Astrocyte of the spinal cord (primary cell): ENCODE results near the gene KRTAP10-3.

Source experiments
- DNase-seq: peaks from one replicate; pipeline ENCODE4 v3.0.0; 2011; ENCODE audit warnings: low read depth, low spot score
- H3K4me3 ChIP-seq: 2 replicates; pipeline ENCODE4 v1.5.1; 2011; ENCODE audit warnings: low read depth, mild to moderate bottlenecking, low read length, moderate library complexity
- in situ Hi-C: cut with HindIII; loops from 2 replicates; pipeline ENCODE4 v1.10.0; 2017; ENCODE audit warnings: low sequenced_read_pairs
- TF ChIP-seq, protein P1 (sequence below): IDR thresholded peaks from 2 replicates; pipeline ENCODE4 v1.5.1; 2012; ENCODE audit warnings: low read depth, mild to moderate bottlenecking, low read length, inconsistent platforms

The KRTAP10-3 gene

DNA sequence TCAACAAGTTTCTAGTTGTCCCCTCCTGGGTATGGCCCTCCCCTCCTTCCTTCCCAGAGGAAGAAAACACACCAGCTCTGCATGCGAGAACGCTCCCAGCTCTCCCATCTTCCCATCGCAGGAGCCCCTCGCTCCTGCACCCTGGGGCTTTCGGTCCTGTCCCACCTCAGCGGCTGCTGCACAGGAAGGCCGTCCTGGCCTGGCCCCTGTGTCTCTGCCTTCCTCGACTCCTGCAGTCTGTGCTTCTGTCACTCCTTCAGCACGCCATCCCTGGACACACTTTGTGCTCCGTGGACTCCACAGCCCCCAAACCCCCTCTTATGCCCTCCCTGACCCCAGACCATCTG is 41.8 kb downstream of the KRTAP10-3 start:
- in situ Hi-C loops = no loop called here
- TF ChIP-seq, protein P1, sequence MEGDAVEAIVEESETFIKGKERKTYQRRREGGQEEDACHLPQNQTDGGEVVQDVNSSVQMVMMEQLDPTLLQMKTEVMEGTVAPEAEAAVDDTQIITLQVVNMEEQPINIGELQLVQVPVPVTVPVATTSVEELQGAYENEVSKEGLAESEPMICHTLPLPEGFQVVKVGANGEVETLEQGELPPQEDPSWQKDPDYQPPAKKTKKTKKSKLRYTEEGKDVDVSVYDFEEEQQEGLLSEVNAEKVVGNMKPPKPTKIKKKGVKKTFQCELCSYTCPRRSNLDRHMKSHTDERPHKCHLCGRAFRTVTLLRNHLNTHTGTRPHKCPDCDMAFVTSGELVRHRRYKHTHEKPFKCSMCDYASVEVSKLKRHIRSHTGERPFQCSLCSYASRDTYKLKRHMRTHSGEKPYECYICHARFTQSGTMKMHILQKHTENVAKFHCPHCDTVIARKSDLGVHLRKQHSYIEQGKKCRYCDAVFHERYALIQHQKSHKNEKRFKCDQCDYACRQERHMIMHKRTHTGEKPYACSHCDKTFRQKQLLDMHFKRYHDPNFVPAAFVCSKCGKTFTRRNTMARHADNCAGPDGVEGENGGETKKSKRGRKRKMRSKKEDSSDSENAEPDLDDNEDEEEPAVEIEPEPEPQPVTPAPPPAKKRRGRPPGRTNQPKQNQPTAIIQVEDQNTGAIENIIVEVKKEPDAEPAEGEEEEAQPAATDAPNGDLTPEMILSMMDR = no peak
- no peak for DNase-seq
- no peak overlapping the region for H3K4me3 ChIP-seq

DNA sequence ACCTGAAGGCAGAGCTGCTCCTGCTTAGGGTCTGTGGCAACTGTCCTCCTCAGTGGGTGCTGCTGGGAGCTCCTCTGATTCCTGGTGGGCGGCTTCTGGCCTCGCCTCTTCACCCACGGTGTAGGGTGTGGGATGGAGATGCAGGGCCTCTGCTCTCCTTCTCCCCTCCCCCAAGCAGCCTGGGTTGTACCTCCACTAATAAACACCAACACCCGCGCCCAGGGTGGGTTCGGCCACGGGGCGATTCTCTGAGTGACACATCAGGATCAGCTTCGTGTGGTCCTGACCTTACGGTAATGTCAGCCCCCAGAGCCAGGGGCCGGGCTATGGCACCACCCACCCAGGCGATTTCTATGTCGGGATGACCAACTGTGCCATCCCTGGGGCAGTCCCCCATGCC is 42.3 kb downstream of the KRTAP10-3 start:
- in situ Hi-C loops = no loop called here
- no peak overlapping the region for H3K4me3 ChIP-seq
- TF ChIP-seq, protein P1 = no peak
- no peak for DNase-seq

DNA sequence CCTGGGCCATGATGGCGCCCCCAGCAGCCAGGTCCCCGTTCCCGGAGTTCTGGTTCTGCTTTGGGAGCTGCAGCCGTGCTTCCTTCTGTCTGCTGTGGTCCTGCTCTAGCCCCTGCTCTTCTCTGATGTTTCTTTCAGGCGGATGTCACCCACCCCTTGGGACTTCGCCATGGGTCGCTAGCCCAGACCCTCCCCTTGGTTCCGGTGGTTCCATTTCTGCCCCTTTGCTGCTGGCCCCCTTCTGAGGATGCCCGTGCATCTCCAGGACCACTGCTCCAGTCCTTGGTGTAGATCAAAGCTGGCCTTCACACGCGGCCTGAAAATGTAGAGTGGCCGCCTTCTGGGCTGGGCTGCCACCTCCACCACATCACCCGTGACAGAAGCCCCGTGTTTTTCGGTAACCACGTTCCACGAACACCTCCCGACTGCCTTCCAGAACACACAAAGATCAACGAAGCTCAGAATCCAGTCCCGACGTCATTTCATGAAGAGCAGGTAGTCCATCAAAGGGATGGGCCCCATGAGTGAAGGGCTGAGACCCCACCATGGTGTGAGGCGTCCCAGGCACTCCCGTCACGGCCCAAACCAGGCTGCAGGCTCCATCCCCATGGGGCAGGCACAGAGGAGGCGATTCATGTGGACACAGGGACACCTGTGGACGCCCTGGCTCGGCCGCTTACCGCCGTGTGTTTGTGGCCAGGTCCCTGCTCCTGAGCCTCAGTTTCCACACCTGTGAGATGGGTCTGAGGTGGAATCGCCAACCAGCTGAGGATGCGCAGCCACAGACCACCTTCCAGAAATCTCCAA is 43.0 kb downstream of the KRTAP10-3 start:
- TF ChIP-seq, protein P1 = no peak
- in situ Hi-C loops = no loop called here
- H3K4me3 ChIP-seq = no peak overlapping the region
- DNase-seq = no peak

DNA sequence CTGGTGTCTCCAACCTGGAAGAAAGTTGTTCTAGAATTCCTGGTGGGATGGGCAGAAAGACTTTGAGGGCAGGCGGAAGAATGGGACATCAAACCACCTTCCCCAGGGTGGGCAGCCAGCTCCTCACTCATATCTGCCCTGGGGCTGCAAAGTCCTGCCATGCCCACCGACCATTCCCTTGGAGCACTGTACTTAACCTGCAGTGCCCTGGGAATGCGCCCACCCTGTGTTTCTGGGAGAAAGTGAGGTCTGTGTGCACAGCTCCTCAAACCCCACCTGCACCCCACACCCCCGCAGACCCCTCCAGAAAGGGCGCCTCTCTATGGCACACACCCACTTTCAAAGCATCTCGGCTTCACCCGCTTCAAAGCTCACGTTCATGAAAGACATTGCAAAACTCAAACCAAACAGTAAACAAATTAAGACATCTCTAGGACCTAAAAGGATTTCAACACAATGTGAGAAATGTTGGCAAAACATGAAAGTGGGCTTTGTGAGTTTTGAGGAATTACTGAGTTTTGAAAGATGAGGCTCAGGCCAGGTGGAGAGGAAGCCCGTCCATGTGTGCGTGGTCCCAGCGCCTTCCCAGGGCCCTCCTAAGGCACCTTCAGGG is 43.7 kb downstream of the KRTAP10-3 start:
- no peak for DNase-seq
- in situ Hi-C loops = no loop called here

DNA sequence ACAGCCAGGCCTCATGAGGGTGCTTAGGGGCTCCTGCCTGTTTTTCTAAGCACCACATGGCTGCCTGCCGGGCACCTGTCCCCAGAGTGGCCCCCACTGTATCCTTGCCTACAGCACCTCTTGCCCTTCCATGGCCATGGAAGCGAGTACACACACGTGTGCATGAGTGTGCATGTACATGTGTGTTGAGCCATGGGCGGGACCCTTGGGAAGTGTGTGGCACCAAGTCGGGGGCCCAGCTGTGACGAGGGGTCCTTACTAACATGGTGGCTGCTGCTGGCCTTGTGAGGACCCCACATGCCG is 44.4 kb downstream of the KRTAP10-3 start:
- no peak overlapping the region for H3K4me3 ChIP-seq
- in situ Hi-C loops = no loop called here
- DNase-seq = no peak
- TF ChIP-seq, protein P1 = no peak

More for the DNA sequence above, 43.7 kb downstream of the KRTAP10-3 start:
- H3K4me3 ChIP-seq = no peak overlapping the region
- TF ChIP-seq, protein P1 = no peak

DNA sequence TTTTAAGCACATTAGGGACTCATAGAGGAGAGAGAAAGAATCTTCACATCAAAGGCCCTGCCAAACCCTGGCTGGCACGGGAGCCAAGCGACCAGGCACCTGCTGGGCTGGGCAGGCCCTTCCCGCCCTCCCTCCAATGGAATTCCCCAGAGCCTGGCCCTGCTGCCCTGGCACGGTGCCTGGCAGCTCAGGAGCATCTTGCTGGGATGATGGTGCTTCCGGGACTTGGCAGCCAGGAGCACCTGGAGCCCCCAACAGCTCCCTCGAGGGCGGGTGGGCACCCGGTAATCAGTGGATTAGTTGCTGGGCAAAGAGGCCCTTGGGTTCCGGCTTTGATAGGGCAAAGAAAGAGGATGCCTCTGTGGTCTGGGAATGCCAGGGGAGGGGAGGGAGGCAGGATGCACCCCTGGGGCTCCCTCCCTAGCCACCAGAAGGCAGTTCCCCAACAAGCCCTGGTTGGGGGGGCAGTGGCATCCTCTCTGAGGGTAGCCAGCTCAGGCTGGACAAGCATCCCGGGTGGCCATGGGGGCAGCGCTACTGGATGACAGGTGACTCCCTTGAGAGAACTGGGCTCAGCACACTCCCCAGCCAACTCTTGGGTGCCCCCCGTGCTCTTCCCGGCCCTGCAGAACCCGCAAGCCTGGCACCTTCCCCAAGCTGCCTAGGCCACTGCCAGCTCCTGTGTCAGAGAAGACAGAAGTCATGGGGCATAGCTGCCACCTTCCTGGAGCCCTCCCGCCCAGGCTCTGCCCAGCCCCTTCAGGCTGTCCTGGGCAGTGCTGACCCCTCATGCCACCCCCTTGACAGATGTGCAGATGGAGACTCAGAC is 45.0 kb downstream of the KRTAP10-3 start:
- no peak overlapping the region for H3K4me3 ChIP-seq
- in situ Hi-C loops = no loop called here
- no peak for DNase-seq
- TF ChIP-seq, protein P1 = no peak
